ENCODE results near the gene ARRB1. TPM values are rescaled to one million over a fixed set of nuclear protein-coding genes. Genes with fewer than 3 reads are reported as not detected.
A peak's percentile ranks its signal among the peaks of the same experiment; 100 is the strongest.

The ARRB1 gene
- total and polyA plus RNA-seq, 9 of the 15 experiments (the other 6 are each of a cell fraction or from before 2014, with no cell fraction given) = 6.6 to 45.4 (median 28.5) TPM

- no peak for DNase-seq (ENCODE audit: extremely low read depth in 1 of 4, low spot score in 3 of 4)
- Histone ChIP-seq H4K20me1 (replicated peaks; ENCODE audit: control insufficient read depth, insufficient read depth, low read length) (0 out of 2 replicates have a peak, but pooled peaks cover 5% of the 10 kb centered on the region), H2AFZ (ENCODE audit: low read depth, low read length) (no peak overlapping the region), H3K4me2 (ENCODE audit: insufficient read depth, low read length) (no peak overlapping the region), H3K27me3 (ENCODE audit: control insufficient read depth in 2 of 2, insufficient read depth in 2 of 2, low read length in 2 of 2) (no peaks in the 10 kb centered on the region), H3K36me3 (ENCODE audit: control insufficient read depth, insufficient read depth, low read length) (peaks cover 30% of the 10 kb centered on the region; the same call in 1 of the 3 replicates), H3K9ac (ENCODE audit: insufficient read depth in 1 of 2, low read depth in 2 of 2, low read length in 2 of 2) (peak overlapping the region in 1 of 2 experiments; percentile 82; a peak in 1 of 4 replicates), H3K79me2 (ENCODE audit: control insufficient read depth, insufficient read depth, low read length) (no peaks in the 10 kb centered on the region; the same call in 2 of the 3 replicates), H3K4me1 (replicated peaks in 1 of 2; ENCODE audit: control insufficient read depth in 2 of 2, insufficient read depth in 2 of 2, low read length in 2 of 2) (peaks cover 4 to 10% of the 10 kb centered on the region in 2 experiments; a peak in 3 of 5 replicates), H3K4me3 (no peak overlapping the region), H3K9me3 (replicated peaks; ENCODE audit: control insufficient read depth, insufficient read depth, low read depth, low read length) (no peaks in the 10 kb centered on the region), H3K9me1 (ENCODE audit: control insufficient read depth, insufficient read depth, low read length) (peaks cover 7% of the 10 kb centered on the region), H3K27ac (ENCODE audit: extremely low read depth, low read depth, low read length) (no peak overlapping the region)
- no peak for FAIRE-seq
- ChIA-PET POLR2A (interaction anchor here (0.7 kb wide), 1 partner anchor 317 kb away, joined by 3 read pairs; no protein-coding TSS in a partner anchor), CTCF (ENCODE audit: low intra/inter-chr PET ratio) (no interaction called here)
- 91% methylated on average over 9 of the region's 12 CpGs for WGBS (ENCODE audit: insufficient coverage, low coverage, missing lambda C conversion rate)
- BruUV-seq (replicated peaks) = no TSS peak
- no peak for ATAC-seq
- intact Hi-C loops (cut with micrococcal nuclease) = no loop called here
- in situ Hi-C loops (cut with MboI) = no loop called here
- TF ChIP-seq GTF2A2 (tag; IDR thresholded peaks at IDR 0.05) = no peak
- TF ChIP-seq, protein P1, sequence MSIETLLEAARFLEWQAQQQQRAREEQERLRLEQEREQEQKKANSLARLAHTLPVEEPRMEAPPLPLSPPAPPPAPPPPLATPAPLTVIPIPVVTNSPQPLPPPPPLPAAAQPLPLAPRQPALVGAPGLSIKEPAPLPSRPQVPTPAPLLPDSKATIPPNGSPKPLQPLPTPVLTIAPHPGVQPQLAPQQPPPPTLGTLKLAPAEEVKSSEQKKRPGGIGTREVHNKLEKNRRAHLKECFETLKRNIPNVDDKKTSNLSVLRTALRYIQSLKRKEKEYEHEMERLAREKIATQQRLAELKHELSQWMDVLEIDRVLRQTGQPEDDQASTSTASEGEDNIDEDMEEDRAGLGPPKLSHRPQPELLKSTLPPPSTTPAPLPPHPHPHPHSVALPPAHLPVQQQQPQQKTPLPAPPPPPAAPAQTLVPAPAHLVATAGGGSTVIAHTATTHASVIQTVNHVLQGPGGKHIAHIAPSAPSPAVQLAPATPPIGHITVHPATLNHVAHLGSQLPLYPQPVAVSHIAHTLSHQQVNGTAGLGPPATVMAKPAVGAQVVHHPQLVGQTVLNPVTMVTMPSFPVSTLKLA (conservative IDR thresholded peaks at IDR 0.05) = no peak
- no peak for TF ChIP-seq PBX2 (CRISPR knock-in tag; IDR thresholded peaks at IDR 0.05; ENCODE audit: low read depth)
- TF ChIP-seq PBX2 (tag; conservative IDR thresholded peaks at IDR 0.05; ENCODE audit: low read depth) = no peak
- TF ChIP-seq, protein P2, sequence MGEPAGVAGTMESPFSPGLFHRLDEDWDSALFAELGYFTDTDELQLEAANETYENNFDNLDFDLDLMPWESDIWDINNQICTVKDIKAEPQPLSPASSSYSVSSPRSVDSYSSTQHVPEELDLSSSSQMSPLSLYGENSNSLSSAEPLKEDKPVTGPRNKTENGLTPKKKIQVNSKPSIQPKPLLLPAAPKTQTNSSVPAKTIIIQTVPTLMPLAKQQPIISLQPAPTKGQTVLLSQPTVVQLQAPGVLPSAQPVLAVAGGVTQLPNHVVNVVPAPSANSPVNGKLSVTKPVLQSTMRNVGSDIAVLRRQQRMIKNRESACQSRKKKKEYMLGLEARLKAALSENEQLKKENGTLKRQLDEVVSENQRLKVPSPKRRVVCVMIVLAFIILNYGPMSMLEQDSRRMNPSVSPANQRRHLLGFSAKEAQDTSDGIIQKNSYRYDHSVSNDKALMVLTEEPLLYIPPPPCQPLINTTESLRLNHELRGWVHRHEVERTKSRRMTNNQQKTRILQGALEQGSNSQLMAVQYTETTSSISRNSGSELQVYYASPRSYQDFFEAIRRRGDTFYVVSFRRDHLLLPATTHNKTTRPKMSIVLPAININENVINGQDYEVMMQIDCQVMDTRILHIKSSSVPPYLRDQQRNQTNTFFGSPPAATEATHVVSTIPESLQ (CRISPR knock-in tag; IDR thresholded peaks at IDR 0.05) = no peak
- no peak for TF ChIP-seq ZNF740 (CRISPR knock-in tag; IDR thresholded peaks at IDR 0.05)
- TF ChIP-seq ZNF740 (tag; IDR thresholded peaks at IDR 0.05) = no peak
- TF ChIP-seq KDM2B (CRISPR knock-in tag; IDR thresholded peaks at IDR 0.05) = no peak
- no peak for TF ChIP-seq ELF1 (tag; IDR thresholded peaks at IDR 0.05)
- TF ChIP-seq STAT5A (IDR thresholded peaks at IDR 0.05; ENCODE audit: borderline replicate concordance, low read length) = no peak
- TF ChIP-seq, protein P3, sequence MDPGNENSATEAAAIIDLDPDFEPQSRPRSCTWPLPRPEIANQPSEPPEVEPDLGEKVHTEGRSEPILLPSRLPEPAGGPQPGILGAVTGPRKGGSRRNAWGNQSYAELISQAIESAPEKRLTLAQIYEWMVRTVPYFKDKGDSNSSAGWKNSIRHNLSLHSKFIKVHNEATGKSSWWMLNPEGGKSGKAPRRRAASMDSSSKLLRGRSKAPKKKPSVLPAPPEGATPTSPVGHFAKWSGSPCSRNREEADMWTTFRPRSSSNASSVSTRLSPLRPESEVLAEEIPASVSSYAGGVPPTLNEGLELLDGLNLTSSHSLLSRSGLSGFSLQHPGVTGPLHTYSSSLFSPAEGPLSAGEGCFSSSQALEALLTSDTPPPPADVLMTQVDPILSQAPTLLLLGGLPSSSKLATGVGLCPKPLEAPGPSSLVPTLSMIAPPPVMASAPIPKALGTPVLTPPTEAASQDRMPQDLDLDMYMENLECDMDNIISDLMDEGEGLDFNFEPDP (CRISPR knock-in tag; IDR thresholded peaks at IDR 0.05) = no peak
- TF ChIP-seq CCNT2 (IDR thresholded peaks at IDR 0.05; ENCODE audit: borderline replicate concordance, extremely low read depth, insufficient read length, low read depth, low read length) = no peak
- no peak for TF ChIP-seq ZNF217 (CRISPR knock-in tag; IDR thresholded peaks at IDR 0.05)
- TF ChIP-seq ZC3H11A (IDR thresholded peaks at IDR 0.05; ENCODE audit: low read depth, low read length) = no peak
Observed at GRCh38 chr11:75289919-75290318, 61.5 kb downstream of the ARRB1 start.
